SK-N-SH treated with all-trans-retinoic acid at 6 μM for 48 hours (cell line): ENCODE measurements around the gene CKM.

Experiments
- ATAC-seq: fragments of 200-7000 bp; cut with Tn5 transposase; 3 replicates; pipeline ENCODE4 v1.9.1; 2020; ENCODE audit warnings: mild to moderate bottlenecking, moderate library complexity
- ARNTL ChIP-seq: fragments of 450-650 bp; formaldehyde crosslinking; IDR thresholded peaks from 2 replicates; pipeline ENCODE4 v1.5.0; 2020; ENCODE audit warnings: low read depth, mild to moderate bottlenecking, moderate library complexity, borderline replicate concordance
- BACH2 ChIP-seq: fragments of 250-450 bp; sonication (Bioruptor Pico); IDR thresholded peaks from 2 replicates; pipeline ENCODE4 v1.9.0; 2021; ENCODE audit warnings: mild to moderate bottlenecking, borderline replicate concordance
- CSDC2 ChIP-seq: fragments of 250-450 bp; sonication (Bioruptor Pico); IDR thresholded peaks from 2 replicates; pipeline ENCODE4 v1.5.0; 2020; ENCODE audit warnings: mild to moderate bottlenecking, moderate library complexity
- GLIS3 ChIP-seq: fragments of 250-450 bp; sonication (Bioruptor Pico); IDR thresholded peaks from 2 replicates; pipeline ENCODE4 v1.5.0; 2020; ENCODE audit warnings: mild to moderate bottlenecking, moderate library complexity
- OSR1 ChIP-seq: fragments of 250-450 bp; sonication (Bioruptor Pico); IDR thresholded peaks from 2 replicates; pipeline ENCODE4 v1.8.0; 2022; ENCODE audit warnings: moderate library complexity, mild to moderate bottlenecking, inconsistent platforms
- PATZ1 ChIP-seq: fragments of 250-450 bp; sonication (Bioruptor Pico); IDR thresholded peaks from 2 replicates; pipeline ENCODE4 v1.8.0; 2020; ENCODE audit warnings: mild to moderate bottlenecking, moderate library complexity, borderline replicate concordance
- PPARA ChIP-seq: fragments of 250-450 bp; sonication (Bioruptor Pico); IDR thresholded peaks from 2 replicates; pipeline ENCODE4 v1.5.0; 2020; ENCODE audit warnings: mild to moderate bottlenecking, borderline replicate concordance
- RARB ChIP-seq: fragments of 250-450 bp; sonication (Bioruptor Pico); IDR thresholded peaks from 2 replicates; pipeline ENCODE4 v1.8.0; 2021; ENCODE audit warnings: mild to moderate bottlenecking, moderate library complexity
- SNAI2 ChIP-seq: fragments of 250-450 bp; sonication (Bioruptor Pico); IDR thresholded peaks from 2 replicates; pipeline ENCODE4 v1.5.0; 2020; ENCODE audit warnings: mild to moderate bottlenecking, moderate library complexity
- TCF4 ChIP-seq: fragments of 250-450 bp; sonication (Bioruptor Pico); IDR thresholded peaks from 2 replicates; pipeline ENCODE4 v1.8.0; 2021; ENCODE audit warnings: mild to moderate bottlenecking, moderate library complexity, borderline replicate concordance
- TOX ChIP-seq: fragments of 250-450 bp; sonication (Bioruptor Pico); IDR thresholded peaks from 2 replicates; pipeline ENCODE4 v1.8.0; 2021; ENCODE audit warnings: mild to moderate bottlenecking, moderate library complexity, borderline replicate concordance
- ZC3H10 ChIP-seq: fragments of 250-450 bp; sonication (Bioruptor Pico); IDR thresholded peaks from 2 replicates; pipeline ENCODE4 v1.5.1; 2021; ENCODE audit warnings: mild to moderate bottlenecking, moderate library complexity
- ZFP3 ChIP-seq: fragments of 250-450 bp; sonication (Bioruptor Pico); IDR thresholded peaks from 2 replicates; pipeline ENCODE4 v1.5.0; 2020; ENCODE audit warnings: mild to moderate bottlenecking, moderate library complexity
- ZFP30 ChIP-seq: fragments of 450-650 bp; formaldehyde crosslinking; IDR thresholded peaks from 2 replicates; pipeline ENCODE4 v1.5.0; 2022; ENCODE audit warnings: mild to moderate bottlenecking, moderate library complexity
- ZNF565 ChIP-seq: fragments of 450-650 bp; formaldehyde crosslinking; conservative IDR thresholded peaks from 2 replicates; pipeline ENCODE4 v1.5.0; 2020; ENCODE audit warnings: low read depth, mild to moderate bottlenecking, moderate library complexity
- ZNF8 ChIP-seq: fragments of 450-650 bp; formaldehyde crosslinking; IDR thresholded peaks from 2 replicates; pipeline ENCODE4 v1.5.0; 2020; ENCODE audit warnings: mild to moderate bottlenecking, moderate library complexity
- TF ChIP-seq, protein P1 (sequence below): fragments of 250-450 bp; sonication (Bioruptor Pico); IDR thresholded peaks from 2 replicates; pipeline ENCODE4 v1.5.1; 2021; ENCODE audit warnings: mild to moderate bottlenecking, moderate library complexity
- TF ChIP-seq, protein P2 (sequence below): fragments of 250-450 bp; sonication (Bioruptor Pico); IDR thresholded peaks from 2 replicates; pipeline ENCODE4 v1.5.0; 2020; ENCODE audit warnings: mild to moderate bottlenecking, moderate library complexity
- TF ChIP-seq, protein P3 (sequence below): fragments of 250-450 bp; sonication (Bioruptor Pico); IDR thresholded peaks from 2 replicates; pipeline ENCODE4 v1.8.0; 2021; ENCODE audit warnings: low read depth, mild to moderate bottlenecking, moderate library complexity, borderline replicate concordance
- TF ChIP-seq, protein P4 (sequence below): fragments of 250-450 bp; sonication (Bioruptor Pico); IDR thresholded peaks from 2 replicates; pipeline ENCODE4 v1.5.1; 2020; ENCODE audit warnings: low read depth, mild to moderate bottlenecking, moderate library complexity

The CKM gene

GRCh38 chr19:45345506-45345860, 22.8 kb upstream of the CKM start:
- TF ChIP-seq PPARA (CRISPR knock-in tag), result no peak
- TF ChIP-seq TOX (CRISPR knock-in tag), result no peak
- TF ChIP-seq CSDC2 (CRISPR knock-in tag), result no peak
- no peak for TF ChIP-seq ZNF565
- no peak for TF ChIP-seq ZNF8 (CRISPR knock-in tag)
- no peak for TF ChIP-seq TCF4 (CRISPR knock-in tag)
- TF ChIP-seq ZFP30 (CRISPR knock-in tag), result no peak
- TF ChIP-seq ARNTL, result no peak
- no peak for TF ChIP-seq SNAI2 (CRISPR knock-in tag)
- no peak for TF ChIP-seq ZFP3 (CRISPR knock-in tag)
- TF ChIP-seq, protein P1, sequence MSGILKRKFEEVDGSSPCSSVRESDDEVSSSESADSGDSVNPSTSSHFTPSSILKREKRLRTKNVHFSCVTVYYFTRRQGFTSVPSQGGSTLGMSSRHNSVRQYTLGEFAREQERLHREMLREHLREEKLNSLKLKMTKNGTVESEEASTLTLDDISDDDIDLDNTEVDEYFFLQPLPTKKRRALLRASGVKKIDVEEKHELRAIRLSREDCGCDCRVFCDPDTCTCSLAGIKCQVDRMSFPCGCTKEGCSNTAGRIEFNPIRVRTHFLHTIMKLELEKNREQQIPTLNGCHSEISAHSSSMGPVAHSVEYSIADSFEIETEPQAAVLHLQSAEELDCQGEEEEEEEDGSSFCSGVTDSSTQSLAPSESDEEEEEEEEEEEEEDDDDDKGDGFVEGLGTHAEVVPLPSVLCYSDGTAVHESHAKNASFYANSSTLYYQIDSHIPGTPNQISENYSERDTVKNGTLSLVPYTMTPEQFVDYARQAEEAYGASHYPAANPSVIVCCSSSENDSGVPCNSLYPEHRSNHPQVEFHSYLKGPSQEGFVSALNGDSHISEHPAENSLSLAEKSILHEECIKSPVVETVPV (CRISPR knock-in tag), result no peak
- TF ChIP-seq ZC3H10, result no peak
- TF ChIP-seq, protein P2, sequence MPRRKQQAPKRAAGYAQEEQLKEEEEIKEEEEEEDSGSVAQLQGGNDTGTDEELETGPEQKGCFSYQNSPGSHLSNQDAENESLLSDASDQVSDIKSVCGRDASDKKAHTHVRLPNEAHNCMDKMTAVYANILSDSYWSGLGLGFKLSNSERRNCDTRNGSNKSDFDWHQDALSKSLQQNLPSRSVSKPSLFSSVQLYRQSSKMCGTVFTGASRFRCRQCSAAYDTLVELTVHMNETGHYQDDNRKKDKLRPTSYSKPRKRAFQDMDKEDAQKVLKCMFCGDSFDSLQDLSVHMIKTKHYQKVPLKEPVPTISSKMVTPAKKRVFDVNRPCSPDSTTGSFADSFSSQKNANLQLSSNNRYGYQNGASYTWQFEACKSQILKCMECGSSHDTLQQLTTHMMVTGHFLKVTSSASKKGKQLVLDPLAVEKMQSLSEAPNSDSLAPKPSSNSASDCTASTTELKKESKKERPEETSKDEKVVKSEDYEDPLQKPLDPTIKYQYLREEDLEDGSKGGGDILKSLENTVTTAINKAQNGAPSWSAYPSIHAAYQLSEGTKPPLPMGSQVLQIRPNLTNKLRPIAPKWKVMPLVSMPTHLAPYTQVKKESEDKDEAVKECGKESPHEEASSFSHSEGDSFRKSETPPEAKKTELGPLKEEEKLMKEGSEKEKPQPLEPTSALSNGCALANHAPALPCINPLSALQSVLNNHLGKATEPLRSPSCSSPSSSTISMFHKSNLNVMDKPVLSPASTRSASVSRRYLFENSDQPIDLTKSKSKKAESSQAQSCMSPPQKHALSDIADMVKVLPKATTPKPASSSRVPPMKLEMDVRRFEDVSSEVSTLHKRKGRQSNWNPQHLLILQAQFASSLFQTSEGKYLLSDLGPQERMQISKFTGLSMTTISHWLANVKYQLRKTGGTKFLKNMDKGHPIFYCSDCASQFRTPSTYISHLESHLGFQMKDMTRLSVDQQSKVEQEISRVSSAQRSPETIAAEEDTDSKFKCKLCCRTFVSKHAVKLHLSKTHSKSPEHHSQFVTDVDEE (CRISPR knock-in tag), result no peak
- TF ChIP-seq OSR1 (CRISPR knock-in tag), result no peak
- no peak for TF ChIP-seq BACH2 (CRISPR knock-in tag)
- ATAC-seq, result no peak

DNA sequence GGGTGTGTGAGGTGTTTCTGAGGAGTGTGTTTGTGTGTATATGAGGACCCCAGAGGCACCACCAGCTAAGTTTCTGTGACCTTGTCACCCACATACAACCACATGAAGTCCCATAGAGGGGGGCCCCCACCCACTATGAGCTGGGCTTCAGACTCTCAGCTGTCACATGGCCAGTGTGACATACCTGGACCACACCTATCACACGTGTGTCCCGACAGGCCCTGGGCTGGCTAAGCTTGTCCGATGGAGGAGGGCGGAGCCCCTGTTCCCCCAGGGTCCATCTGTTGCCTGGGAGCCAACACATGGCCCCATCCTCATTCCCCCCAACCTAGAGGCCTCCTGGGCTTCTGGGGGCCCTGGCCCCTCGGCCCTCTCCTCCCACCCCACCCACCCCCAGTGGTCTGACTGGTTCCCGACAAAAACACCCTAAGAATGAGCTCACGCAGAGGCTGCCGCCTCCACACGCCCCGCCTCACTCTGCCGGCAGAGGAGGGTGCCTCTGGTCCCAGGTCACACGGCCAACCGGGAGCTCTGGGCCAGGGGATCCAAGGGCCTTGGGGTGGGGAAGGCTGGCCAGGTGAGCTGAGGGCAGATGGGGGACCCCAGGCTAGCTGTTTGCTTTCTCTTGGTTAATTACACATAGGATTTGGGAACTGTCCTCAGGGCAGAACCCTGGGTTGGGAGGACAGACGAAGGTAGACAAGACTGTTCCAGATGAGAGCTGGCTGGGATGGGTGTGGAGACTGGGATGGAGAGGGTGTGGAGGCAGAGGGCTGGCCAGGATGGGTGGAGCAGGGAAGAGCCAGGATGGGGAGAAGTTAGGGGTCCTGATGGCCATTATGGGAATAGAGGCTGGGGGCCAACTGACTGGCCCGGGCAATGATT, 22.2 kb upstream of the CKM start:
- no peak for TF ChIP-seq ZFP3 (CRISPR knock-in tag)
- TF ChIP-seq, protein P3, sequence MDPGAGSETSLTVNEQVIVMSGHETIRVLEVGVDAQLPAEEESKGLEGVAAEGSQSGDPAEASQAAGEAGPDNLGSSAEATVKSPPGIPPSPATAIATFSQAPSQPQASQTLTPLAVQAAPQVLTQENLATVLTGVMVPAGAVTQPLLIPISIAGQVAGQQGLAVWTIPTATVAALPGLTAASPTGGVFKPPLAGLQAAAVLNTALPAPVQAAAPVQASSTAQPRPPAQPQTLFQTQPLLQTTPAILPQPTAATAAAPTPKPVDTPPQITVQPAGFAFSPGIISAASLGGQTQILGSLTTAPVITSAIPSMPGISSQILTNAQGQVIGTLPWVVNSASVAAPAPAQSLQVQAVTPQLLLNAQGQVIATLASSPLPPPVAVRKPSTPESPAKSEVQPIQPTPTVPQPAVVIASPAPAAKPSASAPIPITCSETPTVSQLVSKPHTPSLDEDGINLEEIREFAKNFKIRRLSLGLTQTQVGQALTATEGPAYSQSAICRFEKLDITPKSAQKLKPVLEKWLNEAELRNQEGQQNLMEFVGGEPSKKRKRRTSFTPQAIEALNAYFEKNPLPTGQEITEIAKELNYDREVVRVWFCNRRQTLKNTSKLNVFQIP, result no peak
- no peak for TF ChIP-seq PATZ1 (CRISPR knock-in tag)
- TF ChIP-seq ZNF8 (CRISPR knock-in tag), result no peak
- no peak for TF ChIP-seq OSR1 (CRISPR knock-in tag)
- no peak for TF ChIP-seq CSDC2 (CRISPR knock-in tag)
- TF ChIP-seq, protein P4, sequence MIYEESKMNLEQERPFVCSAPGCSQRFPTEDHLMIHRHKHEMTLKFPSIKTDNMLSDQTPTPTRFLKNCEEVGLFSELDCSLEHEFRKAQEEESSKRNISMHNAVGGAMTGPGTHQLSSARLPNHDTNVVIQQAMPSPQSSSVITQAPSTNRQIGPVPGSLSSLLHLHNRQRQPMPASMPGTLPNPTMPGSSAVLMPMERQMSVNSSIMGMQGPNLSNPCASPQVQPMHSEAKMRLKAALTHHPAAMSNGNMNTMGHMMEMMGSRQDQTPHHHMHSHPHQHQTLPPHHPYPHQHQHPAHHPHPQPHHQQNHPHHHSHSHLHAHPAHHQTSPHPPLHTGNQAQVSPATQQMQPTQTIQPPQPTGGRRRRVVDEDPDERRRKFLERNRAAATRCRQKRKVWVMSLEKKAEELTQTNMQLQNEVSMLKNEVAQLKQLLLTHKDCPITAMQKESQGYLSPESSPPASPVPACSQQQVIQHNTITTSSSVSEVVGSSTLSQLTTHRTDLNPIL (CRISPR knock-in tag), result no peak
- TF ChIP-seq PPARA (CRISPR knock-in tag), result no peak
- TF ChIP-seq RARB (CRISPR knock-in tag), result no peak
- TF ChIP-seq ZC3H10, result no peak
- TF ChIP-seq, protein P1 (CRISPR knock-in tag), result no peak
- no peak for TF ChIP-seq SNAI2 (CRISPR knock-in tag)
- TF ChIP-seq ZNF565, result no peak
- TF ChIP-seq, protein P2 (CRISPR knock-in tag), result no peak
- TF ChIP-seq GLIS3 (CRISPR knock-in tag), result no peak
- TF ChIP-seq ARNTL, result no peak
- ATAC-seq, result no peak
